ENCODE results near the gene HOOK2.

GRCh38 chr19:12720296-12720695 is 55.1 kb downstream of the HOOK2 start:
- TF ChIP-seq CTCF (IDR thresholded peaks at IDR 0.05 in 8 of 11, conservative IDR thresholded peaks at IDR 0.05 in 3 of 11) (no peak), POLR2A (IDR thresholded peaks at IDR 0.05) (no peak)

All from spleen (tissue), 7 donors.